ENCODE data around the gene CDK2AP2.

- TF ChIP-seq CTCF (IDR thresholded peaks at IDR 0.05; ENCODE audit: insufficient read depth, low read length, poor library complexity, severe bottlenecking) (no peak), EZH2phosphoT487 (conservative IDR thresholded peaks at IDR 0.05; ENCODE audit: low read length) (no peak)
Observed at GRCh38 chr11:67510023-67510345, 2.0 kb upstream of the CDK2AP2 start.
